GM12878 (cell line): ENCODE data around the gene TMEM150A. TPM values are rescaled to one million over a fixed set of nuclear protein-coding genes. Genes with fewer than 3 reads are reported as not detected.

Experiments
- ATAC-seq: fragments of 200-7000 bp; cut with Tn5 transposase; 3 replicates; pipeline ENCODE4 v1.9.1; 2020; ENCODE audit warnings: mild to moderate bottlenecking, moderate library complexity
- BruUV-seq: library from RNA; stranded (reverse); fragments of 400-500 nt; replicated peaks from 2 replicates; lab custom pipeline; 2021; lab: Mats Ljungman, UMichigan
- CTCF ChIA-PET: fragments of 300-600 bp; sonication (Branson Sonifier 250); formaldehyde crosslinking; extraction: SDS; loops from one replicate; lab custom pipeline; 2021; ENCODE audit warnings: inconsistent platforms; lab: Yijun Ruan, JAX
- POLR2A ChIA-PET: fragments of 350-600 bp; formaldehyde crosslinking; extraction: SDS; loops from one replicate; lab custom pipeline; 2021; ENCODE audit warnings: inconsistent platforms; lab: Charles Lee
- RAD21 ChIA-PET: fragments of 300-600 bp; sonication (Branson Sonifier 250); formaldehyde crosslinking; loops from one replicate; lab custom pipeline; 2023; ENCODE audit warnings: antibody characterized with exemption; ENCODE audit not compliant: unreplicated experiment; lab: Charles Lee
- SMC1A ChIA-PET: fragments of 300-600 bp; sonication (Branson Sonifier 250); formaldehyde crosslinking; loops from one replicate; lab custom pipeline; 2023; ENCODE audit not compliant: unreplicated experiment, uncharacterized antibody; lab: Charles Lee
- DNase-seq: peaks from one replicate; pipeline ENCODE4 v3.0.0-alpha.2; 2011; ENCODE audit warnings: low read depth, low spot score
- FAIRE-seq: peaks from 3 replicates; lab custom pipeline; 2011; peaks lifted over from hg19 to GRCh38; lab: Jason Lieb, UNC
- H2AFZ ChIP-seq: 2 replicates; pipeline ENCODE4 v1.6.0; 2011; ENCODE audit warnings: low read depth, low read length, control low read depth; ENCODE audit not compliant: control insufficient read depth
- H3K27ac ChIP-seq: 2 replicates; pipeline ENCODE4 v1.5.1; 2011; ENCODE audit warnings: control low read depth; ENCODE audit not compliant: control insufficient read depth, insufficient read depth
- H3K27me3 ChIP-seq, 2 experiments: replicated peaks in 1 of 2; 2 replicates each; pipeline versions ENCODE4 v1.6.0 to v1.6.1; 2011; ENCODE audit warnings: low read length in 1 of 2; ENCODE audit not compliant: control insufficient read depth in 2 of 2, insufficient read depth in 2 of 2
- H3K36me3 ChIP-seq, 2 experiments: 2 replicates each; pipeline ENCODE4 v1.5.1; 2011; ENCODE audit warnings: low read length in 1 of 2; ENCODE audit not compliant: control insufficient read depth in 2 of 2, insufficient read depth in 2 of 2
- H3K4me1 ChIP-seq: 2 replicates; pipeline ENCODE4 v1.6.1; 2011; ENCODE audit warnings: mild to moderate bottlenecking, low read length, moderate library complexity, mixed read lengths; ENCODE audit not compliant: control insufficient read depth, insufficient read depth
- H3K4me2 ChIP-seq: 2 replicates; pipeline ENCODE4 v1.6.0; 2011; ENCODE audit warnings: control low read depth; ENCODE audit not compliant: control insufficient read depth, insufficient read depth
- H3K4me3 ChIP-seq: fragments of 200-600 bp; sonication (generic); 2 replicates; pipeline ENCODE4 v1.5.1; 2016
- H3K79me2 ChIP-seq: 2 replicates; pipeline ENCODE4 v1.6.0; 2011; ENCODE audit warnings: low read length; ENCODE audit not compliant: control insufficient read depth, insufficient read depth
- H3K9ac ChIP-seq: 2 replicates; pipeline ENCODE4 v1.8.0; 2011; ENCODE audit warnings: low read length, control low read depth, mixed read lengths; ENCODE audit not compliant: control insufficient read depth, insufficient read depth
- H3K9me3 ChIP-seq: replicated peaks from 3 replicates; pipeline ENCODE4 v1.5.1; 2011; ENCODE audit warnings: mild to moderate bottlenecking, low read length; ENCODE audit not compliant: control insufficient read depth, insufficient read depth
- H4K20me1 ChIP-seq: 2 replicates; pipeline ENCODE4 v1.6.0; 2011; ENCODE audit not compliant: control insufficient read depth, insufficient read depth
- EED ChIP-seq: sonication (generic); IDR thresholded peaks from 2 replicates; pipeline ENCODE4 v1.6.1; 2016; ENCODE audit warnings: antibody characterized with exemption, low read depth
- LARP7 ChIP-seq: fragments of 450-650 bp; IDR thresholded peaks from 2 replicates; pipeline ENCODE4 v1.6.1; 2017; ENCODE audit warnings: mild to moderate bottlenecking
- MYB ChIP-seq: fragments of 150-350 bp; IDR thresholded peaks from 2 replicates; pipeline ENCODE4 v1.6.1; 2014; ENCODE audit warnings: mild to moderate bottlenecking, low read depth, low read length, borderline replicate concordance
- NBN ChIP-seq: fragments of 450-650 bp; IDR thresholded peaks from 2 replicates; pipeline ENCODE4 v1.6.1; 2016
- NR2F1 ChIP-seq: fragments of 450-650 bp; conservative IDR thresholded peaks from 2 replicates; pipeline ENCODE4 v1.6.1; 2017; ENCODE audit warnings: mild to moderate bottlenecking
- SMAD1 ChIP-seq: fragments of 450-650 bp; IDR thresholded peaks from 2 replicates; pipeline ENCODE4 v1.6.1; 2018; ENCODE audit warnings: mild to moderate bottlenecking, low read depth; ENCODE audit not compliant: partially characterized antibody
- ZBTB4 ChIP-seq: fragments of 450-650 bp; formaldehyde crosslinking; IDR thresholded peaks from 2 replicates; pipeline ENCODE4 v1.4.0; 2022; ENCODE audit warnings: mild to moderate bottlenecking, moderate library complexity
- WGBS: methylation state at CpG from one replicate; pipeline ENCODE4 v1.1.6; 2016; ENCODE audit warnings: low lambda C conversion rate; ENCODE audit not compliant: insufficient replicate concordance, insufficient coverage; ENCODE audit errors: missing lambda C conversion rate; 5-methylcytosine and 5-hydroxymethylcytosine counted together
- in situ Hi-C: fragments of 300-500 bp; cut with MboI; formaldehyde crosslinking; loops from 9 replicates; pipeline ENCODE4 v1.14.3; 2018; ENCODE audit warnings: mixed read lengths
- intact Hi-C: fragments of 100-400 bp; cut with micrococcal nuclease; formaldehyde crosslinking; loops from one replicate; pipeline ENCODE4 v1.14.2; 2022; ENCODE audit not compliant: unreplicated experiment
- polyA plus RNA-seq, 11 experiments: library from polyadenylated mRNA; depleted of rRNA in 4 of 11; unstranded in 6 of 11; stranded (reverse) in 5 of 11; fragments of >200 nt; fragmentation: Nextera tagmentation in 4 of 11; fragmentation: Illumina TruSeq in 1 of 11; extraction: Ambion mirVana in 4 of 11; extraction: Trizol in 1 of 11; gene quantifications; 1 replicate in 1 of 11; 2 replicates in 10 of 11; pipeline versions ENCODE4 v1.2.1 to v1.2.3, GENCODE V29; 2011 to 2016; ENCODE audit warnings: inconsistent platforms in 2 of 11, missing spikeins in 2 of 11, low read depth in 1 of 11
- total RNA-seq, 4 experiments: library from RNA; depleted of rRNA in 3 of 4; stranded (reverse); fragments of >200 nt in 3 of 4; fragmentation: Illumina TruSeq in 1 of 4; extraction: Trizol in 1 of 4; gene quantifications; 2 replicates each; pipeline versions ENCODE4 v1.2.1 to v1.2.3, GENCODE V29; 2013 to 2021
- TF ChIP-seq, protein P1 (sequence below): IDR thresholded peaks from 2 replicates; pipeline ENCODE4 v1.6.1; 2011; ENCODE audit warnings: low read depth, mild to moderate bottlenecking, low read length, moderate library complexity, borderline replicate concordance; ENCODE audit errors: extremely low read depth
- TF ChIP-seq, protein P2 (sequence below): fragments of 450-650 bp; IDR thresholded peaks from 2 replicates; pipeline ENCODE4 v1.6.1; 2017; ENCODE audit warnings: borderline replicate concordance

TMEM150A gene
- total and polyA plus RNA-seq, 10 of the 15 experiments (the other 5 are each of a cell fraction or from before 2014, with no cell fraction given): 0.45 to 4.4 (median 2.6) TPM

- no peak overlapping the region for H3K27ac ChIP-seq
- no peak for ATAC-seq
- intact Hi-C loops: no loop called here
- H3K9ac ChIP-seq: no peak overlapping the region
- H4K20me1 ChIP-seq: no peaks in the 10 kb centered on the region
- H3K27me3 ChIP-seq: no peaks in the 10 kb centered on the region
- BruUV-seq: no TSS peak
- H2AFZ ChIP-seq: no peak overlapping the region
- in situ Hi-C loops: no loop called here
- FAIRE-seq: no peak
- H3K4me2 ChIP-seq: no peak overlapping the region
- 70% methylated on average over 7 of the region's 7 CpGs for WGBS
- TF ChIP-seq LARP7 (no peak), NR2F1 (no peak), MYB (no peak), NBN (no peak), ZBTB4 (no peak), SMAD1 (no peak), EED (no peak)
- TF ChIP-seq, protein P1, sequence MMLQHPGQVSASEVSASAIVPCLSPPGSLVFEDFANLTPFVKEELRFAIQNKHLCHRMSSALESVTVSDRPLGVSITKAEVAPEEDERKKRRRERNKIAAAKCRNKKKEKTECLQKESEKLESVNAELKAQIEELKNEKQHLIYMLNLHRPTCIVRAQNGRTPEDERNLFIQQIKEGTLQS: no peak
- TF ChIP-seq, protein P2, sequence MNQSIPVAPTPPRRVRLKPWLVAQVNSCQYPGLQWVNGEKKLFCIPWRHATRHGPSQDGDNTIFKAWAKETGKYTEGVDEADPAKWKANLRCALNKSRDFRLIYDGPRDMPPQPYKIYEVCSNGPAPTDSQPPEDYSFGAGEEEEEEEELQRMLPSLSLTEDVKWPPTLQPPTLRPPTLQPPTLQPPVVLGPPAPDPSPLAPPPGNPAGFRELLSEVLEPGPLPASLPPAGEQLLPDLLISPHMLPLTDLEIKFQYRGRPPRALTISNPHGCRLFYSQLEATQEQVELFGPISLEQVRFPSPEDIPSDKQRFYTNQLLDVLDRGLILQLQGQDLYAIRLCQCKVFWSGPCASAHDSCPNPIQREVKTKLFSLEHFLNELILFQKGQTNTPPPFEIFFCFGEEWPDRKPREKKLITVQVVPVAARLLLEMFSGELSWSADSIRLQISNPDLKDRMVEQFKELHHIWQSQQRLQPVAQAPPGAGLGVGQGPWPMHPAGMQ: no peak
- ChIA-PET RAD21 (no interaction called here), POLR2A (no interaction called here), CTCF (interaction anchor here (0.8 kb wide), 1 partner anchor 34 kb away, joined by 3 read pairs; no protein-coding TSS in a partner anchor), SMC1A (interaction anchor here (1.4 kb wide), 1 partner anchor 24 kb away, joined by 3 read pairs; no protein-coding TSS in a partner anchor)
- no peak for DNase-seq
- peaks cover 7% of the 10 kb centered on the region for H3K79me2 ChIP-seq
- no peak overlapping the region for H3K4me3 ChIP-seq
- H3K4me1 ChIP-seq: peaks cover 10% of the 10 kb centered on the region
- H3K9me3 ChIP-seq: no peaks in the 10 kb centered on the region
- no peaks in the 10 kb centered on the region for H3K36me3 ChIP-seq
Observed at GRCh38 chr2:85589982-85590791, 12.3 kb downstream of the TMEM150A start.
